GM21423 (cell line): ENCODE data around the gene MOB3B.

ENCODE experiments used
- ATAC-seq: cut with Tn5 transposase; IDR thresholded peaks from one replicate; pipeline ENCODE4 v1.9.1; 2021; ENCODE audit warnings: mild to moderate bottlenecking, moderate library complexity; ENCODE audit not compliant: unreplicated experiment

MOB3B gene

GRCh38 chr9:27394154-27394825 lies 135.3 kb downstream of the MOB3B start:
- no peak for ATAC-seq

GRCh38 chr9:27393054-27393846 lies 136.4 kb downstream of the MOB3B start:
- ATAC-seq: no peak

- no peak for ATAC-seq
Observed at GRCh38 chr9:27392451-27392850, 137.2 kb downstream of the MOB3B start.

GRCh38 chr9:27391040-27391895 lies 138.3 kb downstream of the MOB3B start:
- no peak for ATAC-seq

GRCh38 chr9:27388150-27388549 lies 141.5 kb downstream of the MOB3B start:
- no peak for ATAC-seq

- ATAC-seq: no peak
Observed at GRCh38 chr9:27387722-27388121, 141.9 kb downstream of the MOB3B start.

GRCh38 chr9:27386571-27387091 lies 143.0 kb downstream of the MOB3B start:
- ATAC-seq: no peak

- no peak for ATAC-seq
Observed at GRCh38 chr9:27385606-27386322, 143.8 kb downstream of the MOB3B start.

GRCh38 chr9:27384262-27385014 lies 145.2 kb downstream of the MOB3B start:
- ATAC-seq: no peak

GRCh38 chr9:27383524-27383923 lies 146.1 kb downstream of the MOB3B start:
- ATAC-seq: no peak

GRCh38 chr9:27382975-27383374 lies 146.6 kb downstream of the MOB3B start:
- ATAC-seq: no peak

GRCh38 chr9:27382308-27382707 lies 147.3 kb downstream of the MOB3B start:
- ATAC-seq: no peak

GRCh38 chr9:27379311-27380251 lies 150.0 kb downstream of the MOB3B start:
- ATAC-seq: peak; percentile 32

- peak; percentile 81 for ATAC-seq
Observed at GRCh38 chr9:27377811-27378456, 151.7 kb downstream of the MOB3B start.

GRCh38 chr9:27377147-27377807 lies 152.3 kb downstream of the MOB3B start:
- peak; percentile 27 for ATAC-seq

- ATAC-seq: no peak
Observed at GRCh38 chr9:27373851-27374250, 155.8 kb downstream of the MOB3B start.

- ATAC-seq: no peak
Observed at GRCh38 chr9:27372615-27373014, 157.0 kb downstream of the MOB3B start.

GRCh38 chr9:27371382-27371781 lies 158.2 kb downstream of the MOB3B start:
- ATAC-seq: no peak
